B cell (primary cell): ENCODE data around the gene CD59. TPM values are rescaled to one million over a fixed set of nuclear protein-coding genes. Genes with fewer than 3 reads are reported as not detected.

Experiments
- ATAC-seq: fragments of 200-7000 bp; cut with Tn5 transposase; one replicate; pipeline ENCODE4 v1.10.0; 2021; ENCODE audit warnings: low read depth, mild to moderate bottlenecking, moderate number of reproducible peaks, moderate library complexity
- CTCF ChIA-PET: fragments of 350-600 bp; sonication (Branson Sonifier 250); formaldehyde crosslinking; loops from one replicate; lab custom pipeline; 2021; ENCODE audit warnings: antibody characterized with exemption, inconsistent platforms; lab: Charles Lee
- POLR2A ChIA-PET: fragments of 350-600 bp; sonication (Branson Sonifier 250); formaldehyde crosslinking; loops from one replicate; lab custom pipeline; 2021; ENCODE audit warnings: antibody characterized with exemption; lab: Charles Lee
- DNase-seq: peaks from one replicate; pipeline ENCODE4 v3.0.0; 2013
- H2AFZ ChIP-seq: 2 replicates; pipeline ENCODE4 v1.6.1; 2012; ENCODE audit warnings: mild to moderate bottlenecking, low read depth, low read length; ENCODE audit not compliant: insufficient read depth, poor library complexity, severe bottlenecking
- H3K27ac ChIP-seq, 2 donors: 1 replicate in 1 of 2; 2 replicates in 1 of 2; pipeline ENCODE4 v1.5.1; 2012 to 2013; ENCODE audit warnings: low read length in 2 of 2, mild to moderate bottlenecking in 2 of 2, moderate library complexity in 1 of 2
- H3K27me3 ChIP-seq, 4 experiments: fragments of 200-600 bp in 1 of 4; sonication (generic) in 1 of 4; replicated peaks in 1 of 4; 1 replicate in 2 of 4; 2 replicates in 2 of 4; pipeline versions ENCODE4 v1.6.1 to v1.7.0; 2013 to 2016; ENCODE audit warnings: low read length in 3 of 4, mild to moderate bottlenecking in 2 of 4, mixed read lengths in 1 of 4, moderate library complexity in 1 of 4; ENCODE audit not compliant: insufficient read depth in 4 of 4, control insufficient read depth in 3 of 4; ENCODE audit errors: control extremely low read depth in 1 of 4
- H3K36me3 ChIP-seq, 2 experiments: replicated peaks in 1 of 2; 1 replicate in 1 of 2; 2 replicates in 1 of 2; pipeline versions ENCODE4 v1.6.1 to v1.7.1; 2013; ENCODE audit warnings: low read length in 1 of 2; ENCODE audit not compliant: insufficient read depth in 2 of 2, control insufficient read depth in 1 of 2; ENCODE audit errors: control extremely low read depth in 1 of 2, extremely low read depth in 1 of 2
- H3K4me1 ChIP-seq, 2 donors: fragments of 200-600 bp in 1 of 2; sonication (generic) in 1 of 2; 1 replicate in 1 of 2; 2 replicates in 1 of 2; pipeline versions ENCODE4 v1.5.1 to v1.6.1; 2013 to 2017; ENCODE audit warnings: low read length in 2 of 2; ENCODE audit not compliant: control insufficient read depth in 2 of 2, insufficient read depth in 2 of 2
- H3K4me2 ChIP-seq: replicated peaks from 2 replicates; pipeline ENCODE3; 2012; ENCODE audit warnings: mild to moderate bottlenecking, low read depth, low read length; ENCODE audit not compliant: poor library complexity, severe bottlenecking
- H3K4me3 ChIP-seq, 5 experiments: fragments of 200-600 bp in 1 of 5; sonication (generic) in 1 of 5; 1 replicate in 3 of 5; 2 replicates in 2 of 5; pipeline versions ENCODE4 v1.5.1 to v1.7.0; 2011 to 2016; ENCODE audit warnings: low read length in 4 of 5, mild to moderate bottlenecking in 4 of 5, low read depth in 2 of 5, control low read depth in 1 of 5, moderate library complexity in 1 of 5; ENCODE audit not compliant: insufficient read depth in 1 of 5; ENCODE audit errors: control extremely low read depth in 1 of 5, extremely low read depth in 1 of 5
- H3K79me2 ChIP-seq: fragments of 200-600 bp; sonication (generic); one replicate; pipeline ENCODE4 v1.6.0; 2016; ENCODE audit warnings: low read length; ENCODE audit not compliant: control insufficient read depth, insufficient read depth
- H3K9ac ChIP-seq: fragments of 200-600 bp; sonication (generic); 2 replicates; pipeline ENCODE4 v1.6.1; 2017; ENCODE audit warnings: mild to moderate bottlenecking, low read length, moderate library complexity
- H3K9me3 ChIP-seq, 3 donors: one replicate each; pipeline versions ENCODE4 v1.6.1 to v1.7.1; 2013; ENCODE audit warnings: low read length in 2 of 3; ENCODE audit not compliant: control insufficient read depth in 2 of 3, insufficient read depth in 1 of 3; ENCODE audit errors: control extremely low read depth in 1 of 3
- H4K20me1 ChIP-seq: 2 replicates; pipeline ENCODE4 v1.6.0; 2012; ENCODE audit warnings: mild to moderate bottlenecking, low read length; ENCODE audit not compliant: insufficient read depth, control insufficient read depth, poor library complexity, severe bottlenecking
- H3K27ac Mint-ChIP-seq: one replicate; pipeline ENCODE4 v1.8.0; 2021; ENCODE audit warnings: mixed read lengths
- H3K27me3 Mint-ChIP-seq: one replicate; pipeline ENCODE4 v1.8.0; 2021; ENCODE audit warnings: mixed read lengths
- H3K4me1 Mint-ChIP-seq: one replicate; pipeline ENCODE4 v1.8.0; 2021; ENCODE audit warnings: mixed read lengths
- H3K4me3 Mint-ChIP-seq: one replicate; pipeline ENCODE4 v1.8.0; 2021; ENCODE audit warnings: mixed read lengths
- H3K9me3 Mint-ChIP-seq: one replicate; pipeline ENCODE4 v1.8.0; 2022; ENCODE audit warnings: mixed read lengths; ENCODE audit not compliant: insufficient read depth
- EZH2 ChIP-seq: IDR thresholded peaks from 2 replicates; pipeline ENCODE4 v1.6.1; 2012; ENCODE audit warnings: borderline replicate concordance, low read depth, mild to moderate bottlenecking, moderate library complexity, low read length; ENCODE audit not compliant: insufficient read depth, poor library complexity, severe bottlenecking
- WGBS: methylation state at CpG from one replicate; pipeline ENCODE4 v1.1.5; 2013; ENCODE audit warnings: missing lambda C conversion rate; ENCODE audit not compliant: insufficient coverage; 5-methylcytosine and 5-hydroxymethylcytosine counted together
- intact Hi-C: fragments of 100-400 bp; cut with micrococcal nuclease; formaldehyde crosslinking; loops from one replicate; pipeline ENCODE4 v1.10.0; 2022
- polyA plus RNA-seq: library from polyadenylated mRNA; depleted of rRNA; stranded (reverse); fragments of >200 nt; gene quantifications from 2 replicates; pipeline ENCODE4 v1.2.3, GENCODE V29; 2012
- total RNA-seq, 2 donors: library from RNA; stranded (reverse); fragments of 120-200 nt in 1 of 2; gene quantifications; 1 replicate in 1 of 2; 2 replicates in 1 of 2; pipeline versions ENCODE4 v1.2.3 to v1.2.4, GENCODE V29; 2013 to 2022
- TF ChIP-seq, protein P1 (sequence below): fragments of 200-600 bp; IDR thresholded peaks from one replicate; pipeline ENCODE4 v1.8.0; 2022; ENCODE audit warnings: antibody characterized with exemption, mild to moderate bottlenecking

Gene CD59
- total and polyA plus RNA-seq, 2 donors (not counting 1 experiment from before 2014, with no cell fraction given): 10.9 to 41.3 TPM

DNA sequence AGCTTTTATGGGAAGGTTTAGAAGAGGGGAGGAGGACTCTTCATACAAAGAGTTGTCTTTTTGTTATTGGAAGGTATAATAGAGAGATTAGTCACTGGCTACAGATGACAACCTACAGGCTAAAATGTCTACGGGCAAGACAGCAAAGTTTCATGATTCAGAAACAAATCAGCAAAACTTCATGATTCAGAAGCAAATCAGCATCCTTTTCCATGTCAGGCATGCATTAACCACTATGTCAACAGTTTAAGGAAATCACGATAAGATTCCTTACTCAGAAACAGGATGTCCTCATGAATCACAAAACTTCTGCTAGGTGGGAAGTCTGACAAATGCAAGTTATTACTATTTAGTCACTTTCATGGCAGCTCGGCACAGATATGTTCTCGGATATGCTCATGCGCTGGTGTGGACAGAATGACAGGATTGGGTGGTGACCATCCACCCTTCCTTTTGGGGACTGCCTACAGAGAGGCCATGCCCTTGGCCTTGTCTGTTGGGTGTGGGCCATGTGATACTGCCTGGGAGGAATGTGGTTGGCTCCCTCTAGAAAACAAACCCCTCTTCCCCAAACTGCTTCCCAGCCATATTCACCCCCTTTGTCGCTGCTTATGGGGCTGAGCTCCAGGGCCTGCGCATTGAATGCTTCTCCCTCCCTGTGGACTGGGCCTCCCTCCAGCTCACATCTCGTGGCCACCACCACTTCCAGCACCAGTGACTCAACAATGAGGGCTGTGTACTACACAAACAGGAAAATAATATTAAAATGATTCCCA lies 45.7 kb downstream of the CD59 start:
- Histone ChIP-seq H3K4me3 (no peak overlapping the region), H3K4me2 (no peak overlapping the region), H3K9ac (no peak overlapping the region), H2AFZ (no peak overlapping the region), H3K27ac (no peak overlapping the region), H3K79me2 (no peaks in the 10 kb centered on the region), H3K27me3 (peaks cover 0 to 15% (median 1%) of the 10 kb centered on the region in 4 experiments), H4K20me1 (no peaks in the 10 kb centered on the region), H3K4me1 (no peaks in the 10 kb centered on the region), H3K9me3 (peaks cover 0 to 5% (median 3%) of the 10 kb centered on the region in 3 donors), H3K36me3 (no peaks in the 10 kb centered on the region)
- DNase-seq: no peak
- Mint-ChIP-seq H3K27me3 (peaks cover 14% of the 10 kb centered on the region), H3K4me1 (no peaks in the 10 kb centered on the region), H3K4me3 (no peak overlapping the region), H3K27ac (no peak overlapping the region), H3K9me3 (peaks cover 4% of the 10 kb centered on the region)
- ChIA-PET CTCF (interaction anchor here (1.0 kb wide), 1 partner anchor 52 kb away, joined by 3 read pairs; no protein-coding TSS in a partner anchor), POLR2A (no interaction called here)
- ATAC-seq: no peak
- no peak for TF ChIP-seq EZH2
- TF ChIP-seq, protein P1, sequence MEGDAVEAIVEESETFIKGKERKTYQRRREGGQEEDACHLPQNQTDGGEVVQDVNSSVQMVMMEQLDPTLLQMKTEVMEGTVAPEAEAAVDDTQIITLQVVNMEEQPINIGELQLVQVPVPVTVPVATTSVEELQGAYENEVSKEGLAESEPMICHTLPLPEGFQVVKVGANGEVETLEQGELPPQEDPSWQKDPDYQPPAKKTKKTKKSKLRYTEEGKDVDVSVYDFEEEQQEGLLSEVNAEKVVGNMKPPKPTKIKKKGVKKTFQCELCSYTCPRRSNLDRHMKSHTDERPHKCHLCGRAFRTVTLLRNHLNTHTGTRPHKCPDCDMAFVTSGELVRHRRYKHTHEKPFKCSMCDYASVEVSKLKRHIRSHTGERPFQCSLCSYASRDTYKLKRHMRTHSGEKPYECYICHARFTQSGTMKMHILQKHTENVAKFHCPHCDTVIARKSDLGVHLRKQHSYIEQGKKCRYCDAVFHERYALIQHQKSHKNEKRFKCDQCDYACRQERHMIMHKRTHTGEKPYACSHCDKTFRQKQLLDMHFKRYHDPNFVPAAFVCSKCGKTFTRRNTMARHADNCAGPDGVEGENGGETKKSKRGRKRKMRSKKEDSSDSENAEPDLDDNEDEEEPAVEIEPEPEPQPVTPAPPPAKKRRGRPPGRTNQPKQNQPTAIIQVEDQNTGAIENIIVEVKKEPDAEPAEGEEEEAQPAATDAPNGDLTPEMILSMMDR: no peak
- intact Hi-C loops: no loop called here
- 100% methylated on average over 1 of the region's 8 CpGs for WGBS

GRCh38 chr11:33689501-33689900 lies 46.7 kb downstream of the CD59 start:
- CTCF ChIA-PET: interaction anchor here (1.0 kb wide), 1 partner anchor 53 kb away, joined by 3 read pairs; no protein-coding TSS in a partner anchor
- Mint-ChIP-seq H3K27me3 (peaks cover 22% of the 10 kb centered on the region), H3K4me3 (no peak overlapping the region), H3K9me3 (peaks cover 4% of the 10 kb centered on the region), H3K27ac (no peak overlapping the region), H3K4me1 (no peaks in the 10 kb centered on the region)
- ATAC-seq (no peak), DNase-seq (no peak)
- Histone ChIP-seq H3K27ac (no peak overlapping the region), H4K20me1 (no peaks in the 10 kb centered on the region), H3K79me2 (no peaks in the 10 kb centered on the region), H3K27me3 (peaks cover 0 to 11% (median 0%) of the 10 kb centered on the region in 4 experiments), H2AFZ (no peak overlapping the region), H3K4me3 (no peak overlapping the region), H3K4me1 (no peaks in the 10 kb centered on the region), H3K36me3 (no peaks in the 10 kb centered on the region), H3K9me3 (peaks cover 0 to 5% (median 3%) of the 10 kb centered on the region in 3 donors), H3K4me2 (no peak overlapping the region), H3K9ac (no peak overlapping the region)
- 98% methylated on average over 7 of the region's 8 CpGs for WGBS
- no peak for TF ChIP-seq EZH2
- TF ChIP-seq, protein P1: no peak
- intact Hi-C loops: loop anchor here (5.0 kb wide), 1 partner anchor 327 kb away; no protein-coding TSS in a partner anchor
- POLR2A ChIA-PET: no interaction called here
